ENCODE results near the gene MYLK4.

The MYLK4 gene

GRCh38 chr6:2755456-2755855 lies 4.7 kb upstream of the MYLK4 start:
- Histone ChIP-seq H4K20me1 (ENCODE audit: insufficient read depth) (no peaks in the 10 kb centered on the region), H3K4me2 (no peak overlapping the region), H3K27ac (no peak overlapping the region), H2AFZ (ENCODE audit: low read depth) (no peak overlapping the region), H3K36me3 (ENCODE audit: insufficient read depth) (no peaks in the 10 kb centered on the region), H3K4me3 (IDR thresholded peaks at IDR 0.05; ENCODE audit: insufficient read depth, low read depth, low read length) (no peak overlapping the region), H3K27me3 (ENCODE audit: insufficient read depth, low read depth) (no peaks in the 10 kb centered on the region), H3K4me1 (ENCODE audit: low read depth, poor library complexity, severe bottlenecking) (no peaks in the 10 kb centered on the region), H3K9ac (no peak overlapping the region), H3K79me2 (ENCODE audit: insufficient read depth, low read depth) (no peaks in the 10 kb centered on the region)
- no peak for TF ChIP-seq CTCF (conservative IDR thresholded peaks at IDR 0.05; ENCODE audit: low read depth, low read length)

- Histone ChIP-seq H3K79me2 (ENCODE audit: insufficient read depth, low read depth) (no peaks in the 10 kb centered on the region), H3K9ac (no peak overlapping the region), H2AFZ (ENCODE audit: low read depth) (no peak overlapping the region)
Observed at GRCh38 chr6:2754911-2755310, 4.2 kb upstream of the MYLK4 start.

GRCh38 chr6:2754393-2754792 lies 3.7 kb upstream of the MYLK4 start:
- no peak overlapping the region for H3K9ac ChIP-seq
- no peak for TF ChIP-seq CTCF (conservative IDR thresholded peaks at IDR 0.05; ENCODE audit: low read depth, low read length)
- no peaks in the 10 kb centered on the region for H4K20me1 ChIP-seq (ENCODE audit: insufficient read depth)
- no peaks in the 10 kb centered on the region for H3K36me3 ChIP-seq (ENCODE audit: insufficient read depth)
- no peaks in the 10 kb centered on the region for H3K27me3 ChIP-seq (ENCODE audit: insufficient read depth, low read depth)
- no peaks in the 10 kb centered on the region for H3K79me2 ChIP-seq (ENCODE audit: insufficient read depth, low read depth)
- H3K4me3 ChIP-seq (IDR thresholded peaks at IDR 0.05; ENCODE audit: insufficient read depth, low read depth, low read length), result no peak overlapping the region
- no peak overlapping the region for H3K27ac ChIP-seq
- no peaks in the 10 kb centered on the region for H3K4me1 ChIP-seq (ENCODE audit: low read depth, poor library complexity, severe bottlenecking)
- no peak overlapping the region for H3K4me2 ChIP-seq
- no peak overlapping the region for H2AFZ ChIP-seq (ENCODE audit: low read depth)

More at GRCh38 chr6:2754911-2755310, 4.2 kb upstream of the MYLK4 start:
- Histone ChIP-seq H3K36me3 (ENCODE audit: insufficient read depth) (no peaks in the 10 kb centered on the region), H3K27me3 (ENCODE audit: insufficient read depth, low read depth) (no peaks in the 10 kb centered on the region), H3K4me2 (no peak overlapping the region), H3K27ac (no peak overlapping the region), H3K4me3 (IDR thresholded peaks at IDR 0.05; ENCODE audit: insufficient read depth, low read depth, low read length) (no peak overlapping the region), H4K20me1 (ENCODE audit: insufficient read depth) (no peaks in the 10 kb centered on the region), H3K4me1 (ENCODE audit: low read depth, poor library complexity, severe bottlenecking) (no peaks in the 10 kb centered on the region)
- no peak for TF ChIP-seq CTCF (conservative IDR thresholded peaks at IDR 0.05; ENCODE audit: low read depth, low read length)

GRCh38 chr6:2753743-2754142 lies 3.0 kb upstream of the MYLK4 start:
- TF ChIP-seq CTCF (conservative IDR thresholded peaks at IDR 0.05; ENCODE audit: low read depth, low read length), result no peak
- H3K4me3 ChIP-seq (IDR thresholded peaks at IDR 0.05; ENCODE audit: insufficient read depth, low read depth, low read length), result no peak overlapping the region
- no peak overlapping the region for H3K4me2 ChIP-seq
- H3K36me3 ChIP-seq (ENCODE audit: insufficient read depth), result no peaks in the 10 kb centered on the region
- no peaks in the 10 kb centered on the region for H4K20me1 ChIP-seq (ENCODE audit: insufficient read depth)
- H2AFZ ChIP-seq (ENCODE audit: low read depth), result no peak overlapping the region
- no peaks in the 10 kb centered on the region for H3K79me2 ChIP-seq (ENCODE audit: insufficient read depth, low read depth)
- H3K27ac ChIP-seq, result no peak overlapping the region
- no peaks in the 10 kb centered on the region for H3K27me3 ChIP-seq (ENCODE audit: insufficient read depth, low read depth)
- no peak overlapping the region for H3K9ac ChIP-seq
- H3K4me1 ChIP-seq (ENCODE audit: low read depth, poor library complexity, severe bottlenecking), result no peaks in the 10 kb centered on the region

- Histone ChIP-seq H3K9ac (no peak overlapping the region), H3K4me2 (no peak overlapping the region), H3K4me3 (IDR thresholded peaks at IDR 0.05; ENCODE audit: insufficient read depth, low read depth, low read length) (no peak overlapping the region), H3K27ac (no peak overlapping the region), H2AFZ (ENCODE audit: low read depth) (no peak overlapping the region), H3K27me3 (ENCODE audit: insufficient read depth, low read depth) (no peaks in the 10 kb centered on the region), H4K20me1 (ENCODE audit: insufficient read depth) (no peaks in the 10 kb centered on the region), H3K4me1 (ENCODE audit: low read depth, poor library complexity, severe bottlenecking) (no peaks in the 10 kb centered on the region), H3K79me2 (ENCODE audit: insufficient read depth, low read depth) (no peaks in the 10 kb centered on the region), H3K36me3 (ENCODE audit: insufficient read depth) (no peaks in the 10 kb centered on the region)
- no peak for TF ChIP-seq CTCF (conservative IDR thresholded peaks at IDR 0.05; ENCODE audit: low read depth, low read length)
Observed at GRCh38 chr6:2753110-2753489, 2.4 kb upstream of the MYLK4 start.

Measured in KMS-11 (cell line).